ENCODE results near the gene CCIN.

GRCh38 chr9:36192196-36192595, 23.0 kb downstream of the CCIN start:
- no peak for TF ChIP-seq CTCF (IDR thresholded peaks at IDR 0.05; ENCODE audit: borderline replicate concordance, extremely low read depth, low read length, poor library complexity, severe bottlenecking)
- no peak for TF ChIP-seq EZH2 (IDR thresholded peaks at IDR 0.05; ENCODE audit: borderline replicate concordance, low read depth, low read length, severe bottlenecking)

All from DND-41 (cell line).